Stimulated activated CD4-positive, alpha-beta T cell treated with anti-CD3 and anti-CD28 coated beads, Interleukin-1b, Interleukin-23, amount 100 ng/mL, for 4 hours (primary cell): ENCODE measurements around the gene TNS4.
A peak's percentile ranks its signal among the peaks of the same experiment; 100 is the strongest.

ENCODE experiments used
- DNase-seq, 2 donors: peaks; one replicate each; pipeline ENCODE4 v3.0.0-alpha.2; 2020; ENCODE audit warnings: low read depth in 2 of 2

The TNS4 gene

DNA sequence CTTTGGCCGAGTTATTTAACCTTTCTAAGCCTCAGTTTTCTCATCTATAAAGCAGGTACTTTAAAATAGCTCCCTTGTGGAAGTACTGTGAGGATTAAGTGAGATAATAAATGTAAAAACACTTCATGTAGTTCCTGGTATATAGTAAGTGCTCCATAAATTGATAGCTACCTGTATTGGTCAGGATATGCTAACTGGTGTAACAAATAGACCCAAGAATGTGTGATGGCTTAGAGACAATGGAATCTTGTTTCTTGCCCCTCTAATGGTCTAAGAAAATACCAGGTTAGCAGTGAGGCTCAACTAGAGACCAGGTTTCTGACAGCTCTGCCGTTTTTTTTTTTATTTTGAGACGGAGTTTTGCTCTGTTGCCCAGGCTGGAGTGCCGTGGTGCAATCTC, 34.0 kb upstream of the TNS4 start:
- DNase-seq, result no peak

GRCh38 chr17:40534371-40535189, 33.2 kb upstream of the TNS4 start:
- DNase-seq, result no peak

GRCh38 chr17:40533896-40534295, 32.5 kb upstream of the TNS4 start:
- DNase-seq, result no peak

DNA sequence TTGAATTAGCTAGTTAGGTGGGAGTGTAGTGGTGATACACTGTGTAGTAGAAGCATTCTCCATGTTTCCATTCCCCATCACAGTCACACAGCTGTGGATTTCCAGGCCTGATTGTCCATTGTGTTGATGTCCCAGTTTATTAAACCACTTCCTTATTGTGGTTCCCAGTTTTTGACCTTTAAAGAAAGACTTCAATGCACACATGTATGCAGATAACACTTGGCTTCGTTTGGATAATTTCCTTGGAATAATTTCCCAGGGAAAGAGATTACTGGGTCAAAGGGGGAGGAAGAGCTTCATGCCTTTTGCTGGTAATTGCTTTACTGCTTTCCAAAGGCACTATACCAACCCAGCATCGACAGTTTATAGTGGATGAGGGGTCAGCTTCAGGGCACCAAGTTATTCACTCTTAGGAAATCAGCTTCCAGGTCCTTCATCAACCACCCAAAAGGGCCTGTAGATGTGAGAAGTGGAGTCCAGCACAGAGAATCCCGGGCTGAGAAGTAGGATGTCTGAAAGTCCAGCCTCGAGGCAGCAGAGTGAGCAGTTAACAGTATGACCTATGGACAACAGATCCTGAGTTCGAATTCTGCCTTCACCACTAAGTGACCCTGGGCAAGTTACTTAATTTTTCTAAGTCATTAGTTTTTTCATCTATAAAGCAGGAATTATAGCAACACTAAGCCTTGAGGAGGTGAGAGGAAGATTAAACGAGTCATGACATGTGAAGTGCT, 31.3 kb upstream of the TNS4 start:
- DNase-seq, result no peak

GRCh38 chr17:40531051-40531991, 29.9 kb upstream of the TNS4 start:
- DNase-seq, result peak; percentile 76 to 85

- no peak for DNase-seq
These were observed 29.1 kb upstream of the TNS4 start for GRCh38 chr17:40530531-40530994.

DNA sequence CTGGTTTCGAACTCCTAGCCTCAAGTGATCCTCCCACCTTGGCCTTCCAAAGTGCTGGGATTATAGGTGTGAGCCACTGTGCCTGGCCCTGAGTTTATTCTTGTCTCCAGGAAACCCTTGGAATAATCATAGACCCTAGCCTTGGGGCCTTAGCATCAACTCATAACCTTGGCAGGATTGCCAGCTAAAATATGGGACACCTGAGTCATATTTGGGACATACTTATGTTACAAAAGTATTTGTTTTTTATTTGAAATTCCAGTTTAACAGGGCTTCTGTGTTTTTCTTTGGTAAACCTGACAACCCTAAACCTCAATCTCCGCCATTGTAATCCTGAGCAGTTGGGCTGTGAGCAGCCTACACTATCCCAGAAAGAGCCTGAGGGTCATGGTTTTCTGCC, 28.6 kb upstream of the TNS4 start:
- DNase-seq, result no peak

DNA sequence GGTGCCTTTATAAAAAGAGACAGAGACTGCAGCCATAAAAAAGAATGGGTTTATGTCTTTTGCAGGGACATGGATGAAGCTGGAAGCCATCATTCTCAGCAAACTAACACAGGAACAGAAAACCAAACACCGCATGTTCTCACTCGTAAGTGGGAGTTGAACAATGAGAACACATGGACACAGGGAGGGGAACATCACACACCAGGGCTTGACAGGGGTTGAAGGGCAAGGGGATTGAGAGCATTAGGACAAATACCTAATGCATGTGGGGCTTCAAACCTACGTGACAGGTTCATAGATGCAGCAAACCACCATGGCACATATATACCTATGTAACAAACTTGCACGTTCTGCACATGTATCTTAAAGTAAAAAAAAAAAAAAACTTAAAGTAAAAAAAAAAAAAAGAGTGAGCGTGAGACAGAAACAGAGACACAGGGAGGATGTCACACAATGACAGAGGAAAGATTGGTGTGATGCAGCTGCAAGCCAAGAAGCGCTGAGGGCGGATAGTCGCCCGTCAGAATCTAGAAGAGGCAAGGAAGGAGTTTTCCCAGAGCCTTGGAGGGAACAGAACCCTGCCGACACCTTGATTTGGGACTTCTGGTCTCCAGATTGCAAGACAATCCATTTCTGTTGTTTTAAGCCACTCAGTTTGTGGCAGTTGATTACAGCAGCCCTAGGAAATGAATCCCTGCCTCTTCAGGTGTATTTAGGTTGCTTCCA, 27.4 kb upstream of the TNS4 start:
- DNase-seq, result no peak

- DNase-seq, result no peak
These were observed 25.2 kb upstream of the TNS4 start for GRCh38 chr17:40526668-40527067.

DNA sequence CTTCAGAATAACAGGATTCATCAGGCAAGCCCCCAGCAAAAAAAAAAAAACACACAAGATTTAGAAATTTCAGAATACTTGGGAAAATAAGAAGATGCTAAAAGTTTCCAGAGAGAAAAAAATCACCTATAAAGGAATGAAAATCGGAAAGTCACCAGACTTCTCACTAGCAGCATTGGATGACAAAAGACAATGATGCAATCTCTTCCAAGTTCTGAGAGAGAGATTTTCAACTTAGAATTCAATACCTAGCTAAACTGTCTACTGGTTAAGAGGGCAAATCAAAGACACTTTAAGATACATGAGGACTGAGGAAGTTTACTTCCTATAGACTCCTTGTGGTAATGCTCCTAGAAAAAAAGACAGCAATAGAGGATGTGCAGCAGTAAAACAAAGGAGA, 23.9 kb upstream of the TNS4 start:
- DNase-seq, result no peak

DNA sequence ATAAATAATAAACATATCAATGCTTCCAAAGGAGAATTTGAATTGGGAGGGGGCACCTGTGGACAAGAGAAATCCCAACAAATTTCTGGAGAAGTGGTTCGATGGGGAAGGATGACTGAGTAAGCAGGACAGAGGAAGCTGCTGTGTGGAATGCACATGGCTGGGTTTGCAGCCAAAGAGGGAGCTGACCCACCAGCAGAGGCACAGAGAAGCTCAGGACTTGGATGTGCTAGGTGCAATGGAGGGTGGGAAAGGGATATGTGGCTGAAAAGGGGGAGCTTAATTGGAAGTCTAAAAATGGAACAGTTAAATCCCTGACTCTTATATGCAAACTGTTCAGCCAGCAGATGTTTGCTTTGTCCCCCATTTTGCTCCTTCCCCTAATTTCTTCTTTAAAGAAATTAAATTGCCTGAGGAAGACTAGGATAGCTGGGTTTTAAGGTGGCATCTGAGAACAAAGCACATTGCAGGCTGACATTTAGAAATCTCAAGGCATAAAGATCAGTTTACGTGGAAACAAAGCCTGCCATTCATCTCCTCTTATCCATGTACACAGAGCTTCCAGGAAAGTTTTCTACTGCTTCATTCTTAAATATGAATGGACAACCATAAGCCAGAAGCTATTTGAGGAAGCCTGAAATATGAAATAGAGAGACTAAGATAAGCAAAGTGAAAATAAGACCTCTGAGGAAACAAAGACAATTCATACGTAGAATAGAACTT, 23.0 kb upstream of the TNS4 start:
- no peak for DNase-seq

- DNase-seq, result no peak
These were observed 21.5 kb upstream of the TNS4 start for GRCh38 chr17:40522961-40523310.

DNA sequence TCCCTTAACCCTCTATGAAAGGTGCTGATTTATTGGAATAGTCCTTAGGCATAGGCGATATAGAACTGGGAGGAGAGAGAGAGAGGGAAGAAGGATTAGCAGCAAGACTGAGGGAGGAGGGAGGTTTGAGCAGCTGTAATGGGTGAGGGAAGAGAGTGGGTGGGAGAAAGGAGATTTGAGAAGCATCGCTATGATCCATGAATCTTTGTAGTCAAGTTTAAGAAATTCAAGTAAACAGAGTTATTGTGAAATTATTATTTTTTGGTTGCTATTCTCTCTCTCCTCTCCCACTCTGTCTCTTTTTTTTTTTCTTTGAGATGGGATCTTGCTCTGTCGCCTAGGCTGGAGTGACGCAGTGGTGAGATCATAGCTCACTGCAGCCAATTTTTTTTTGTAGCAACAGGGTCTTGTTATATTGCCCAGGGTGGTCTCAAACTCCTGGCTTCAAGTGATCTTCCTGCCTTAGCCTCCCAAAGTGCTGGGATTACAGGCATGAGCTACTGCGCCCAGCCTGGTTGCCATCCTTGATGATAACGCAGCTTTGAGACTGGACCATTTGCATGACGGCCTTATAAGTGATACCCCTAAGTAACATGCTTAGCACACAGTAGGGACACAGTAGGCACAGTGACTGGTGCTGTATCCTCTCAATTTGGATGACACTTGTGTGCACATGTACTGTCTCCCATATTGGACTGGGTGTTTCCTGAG, 21.0 kb upstream of the TNS4 start:
- no peak for DNase-seq

- DNase-seq, result no peak
These were observed 19.6 kb upstream of the TNS4 start for GRCh38 chr17:40520991-40521453.

GRCh38 chr17:40519089-40519775, 17.8 kb upstream of the TNS4 start:
- no peak for DNase-seq

- DNase-seq, result no peak
These were observed 17.1 kb upstream of the TNS4 start for GRCh38 chr17:40518401-40519088.

GRCh38 chr17:40517981-40518380, 16.6 kb upstream of the TNS4 start:
- no peak for DNase-seq

GRCh38 chr17:40517286-40517662, 15.9 kb upstream of the TNS4 start:
- no peak for DNase-seq
